Thoracic aorta (tissue), 2 donors: Measurements from ENCODE around the gene TOMM6. TPM values are rescaled to one million over a fixed set of nuclear protein-coding genes. Genes with fewer than 3 reads are reported as not detected.
"Not testable (repeated sequence)": the region's sequence is repeated elsewhere in the genome, so short reads cannot be mapped to it uniquely, and the experiment has no call there.

Source experiments
- ATAC-seq: fragments of 150-250 bp; one replicate; pipeline ENCODE4 v1.8.0; 2017; ENCODE audit warnings: low read depth; ENCODE audit not compliant: insufficient number of reproducible peaks, low FRiP score
- DNase-seq: peaks from one replicate; pipeline ENCODE4 v3.0.0-alpha.2; 2020; ENCODE audit warnings: low spot score
- H3K27ac ChIP-seq, 2 donors: fragments of 200-600 bp; sonication (generic); 1 replicate in 1 of 2; 2 replicates in 1 of 2; pipeline ENCODE4 v1.5.1; 2016; ENCODE audit warnings: mild to moderate bottlenecking in 2 of 2, moderate library complexity in 2 of 2
- H3K27me3 ChIP-seq: fragments of 200-600 bp; sonication (generic); replicated peaks from 2 replicates; pipeline ENCODE4 v1.6.0; 2016; ENCODE audit warnings: mild to moderate bottlenecking; ENCODE audit not compliant: insufficient read depth
- H3K36me3 ChIP-seq: fragments of 200-600 bp; sonication (generic); one replicate; pipeline ENCODE4 v1.5.1; 2016
- H3K4me1 ChIP-seq, 2 donors: fragments of 200-600 bp; sonication (generic); 1 replicate in 1 of 2; 2 replicates in 1 of 2; pipeline versions ENCODE4 v1.5.1 to v1.6.0; 2016; ENCODE audit warnings: low read depth in 2 of 2, mild to moderate bottlenecking in 1 of 2; ENCODE audit not compliant: control insufficient read depth in 1 of 2
- H3K4me3 ChIP-seq: fragments of 200-600 bp; sonication (generic); 2 replicates; pipeline ENCODE4 v1.5.1; 2016; ENCODE audit warnings: mild to moderate bottlenecking
- H3K9me3 ChIP-seq: fragments of 200-600 bp; sonication (generic); 2 replicates; pipeline ENCODE4 v1.5.1; 2016
- total RNA-seq, 2 donors: library from RNA; depleted of rRNA; stranded (reverse); fragments of >200 nt; gene quantifications; one replicate each; pipeline versions ENCODE4 v1.1.0 to v1.2.3, GENCODE V29; 2016
- TF ChIP-seq, protein P1 (sequence below): fragments of 200-600 bp; sonication (generic); IDR thresholded peaks from one replicate; pipeline ENCODE4 v1.5.1; 2019; ENCODE audit warnings: antibody characterized with exemption

The TOMM6 gene
- total RNA-seq, 2 donors from 2014 or later, result 62.7 to 63.1 TPM

DNA sequence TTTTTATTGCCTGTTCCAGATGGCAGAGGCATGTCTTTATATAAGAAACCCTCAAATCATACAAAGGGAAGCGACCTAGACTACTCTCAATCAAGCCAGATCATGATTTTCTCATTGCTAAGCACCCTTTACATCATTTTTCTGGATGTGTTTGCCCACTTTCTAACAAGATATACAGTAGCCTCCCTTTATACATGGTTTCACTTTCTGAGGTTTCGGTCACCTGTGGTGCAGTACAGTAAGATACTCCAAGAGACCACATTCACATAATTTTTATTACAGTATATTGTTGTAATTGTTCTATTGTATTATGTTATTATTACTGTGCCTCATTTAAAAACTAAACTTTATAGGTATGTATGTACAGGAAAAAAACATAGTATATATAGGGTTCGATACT, 23.6 kb downstream of the TOMM6 start:
- H3K27ac ChIP-seq, result no peak overlapping the region
- ATAC-seq (no peak), DNase-seq (no peak)
- H3K4me1 ChIP-seq, result no peaks in the 10 kb centered on the region
- TF ChIP-seq, protein P1, sequence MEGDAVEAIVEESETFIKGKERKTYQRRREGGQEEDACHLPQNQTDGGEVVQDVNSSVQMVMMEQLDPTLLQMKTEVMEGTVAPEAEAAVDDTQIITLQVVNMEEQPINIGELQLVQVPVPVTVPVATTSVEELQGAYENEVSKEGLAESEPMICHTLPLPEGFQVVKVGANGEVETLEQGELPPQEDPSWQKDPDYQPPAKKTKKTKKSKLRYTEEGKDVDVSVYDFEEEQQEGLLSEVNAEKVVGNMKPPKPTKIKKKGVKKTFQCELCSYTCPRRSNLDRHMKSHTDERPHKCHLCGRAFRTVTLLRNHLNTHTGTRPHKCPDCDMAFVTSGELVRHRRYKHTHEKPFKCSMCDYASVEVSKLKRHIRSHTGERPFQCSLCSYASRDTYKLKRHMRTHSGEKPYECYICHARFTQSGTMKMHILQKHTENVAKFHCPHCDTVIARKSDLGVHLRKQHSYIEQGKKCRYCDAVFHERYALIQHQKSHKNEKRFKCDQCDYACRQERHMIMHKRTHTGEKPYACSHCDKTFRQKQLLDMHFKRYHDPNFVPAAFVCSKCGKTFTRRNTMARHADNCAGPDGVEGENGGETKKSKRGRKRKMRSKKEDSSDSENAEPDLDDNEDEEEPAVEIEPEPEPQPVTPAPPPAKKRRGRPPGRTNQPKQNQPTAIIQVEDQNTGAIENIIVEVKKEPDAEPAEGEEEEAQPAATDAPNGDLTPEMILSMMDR, result no peak
- no peaks in the 10 kb centered on the region for H3K9me3 ChIP-seq
- H3K27me3 ChIP-seq, result no peaks in the 10 kb centered on the region
- no peaks in the 10 kb centered on the region for H3K36me3 ChIP-seq
- no peak overlapping the region for H3K4me3 ChIP-seq

DNA sequence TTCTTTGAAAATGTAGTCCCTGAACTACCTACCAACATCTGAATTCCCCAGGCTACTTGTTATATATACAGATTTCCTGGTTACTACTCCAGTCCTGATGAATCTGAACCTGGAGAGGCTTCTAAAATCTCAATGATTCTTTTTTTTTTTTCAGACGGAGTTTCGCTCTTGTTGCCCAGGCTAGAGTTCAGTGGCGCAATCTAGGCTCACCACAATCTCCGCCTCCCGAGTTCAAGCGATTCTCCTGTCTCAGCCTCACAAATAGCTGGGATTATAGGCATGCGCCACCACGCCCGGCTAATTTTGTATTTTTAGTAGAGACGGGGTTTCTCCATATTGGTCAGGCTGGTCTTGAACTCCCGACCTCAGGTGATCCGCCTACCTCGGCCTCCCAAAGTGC, 24.5 kb downstream of the TOMM6 start:
- not testable (repeated sequence) for H3K27ac ChIP-seq, ATAC-seq, H3K9me3 ChIP-seq, DNase-seq, H3K27me3 ChIP-seq, H3K36me3 ChIP-seq, H3K4me3 ChIP-seq, H3K4me1 ChIP-seq

DNA sequence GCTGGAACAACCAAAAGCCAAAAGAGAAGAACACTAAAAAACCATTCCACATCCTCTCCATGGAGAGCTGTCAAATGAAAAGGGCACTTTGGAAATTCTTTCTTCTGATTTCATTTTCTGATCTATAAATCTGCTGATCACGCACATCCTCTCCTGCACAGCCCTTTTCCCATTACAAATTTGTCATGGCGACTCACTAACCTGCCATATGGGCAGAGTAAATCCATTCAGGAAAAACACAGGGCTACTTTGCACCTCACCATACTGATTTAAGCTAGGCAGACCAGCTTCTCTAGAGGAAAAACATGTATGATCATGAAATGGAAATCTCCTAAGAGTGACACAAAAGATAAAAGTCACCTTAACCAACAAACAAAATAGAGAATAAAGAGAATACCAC, 26.0 kb downstream of the TOMM6 start:
- ATAC-seq, result no peak
- Histone ChIP-seq H3K9me3 (no peaks in the 10 kb centered on the region), H3K27ac (no peak overlapping the region), H3K36me3 (no peaks in the 10 kb centered on the region), H3K4me1 (no peaks in the 10 kb centered on the region), H3K27me3 (no peaks in the 10 kb centered on the region), H3K4me3 (no peak overlapping the region)
- TF ChIP-seq, protein P1, result no peak
- no peak for DNase-seq

DNA sequence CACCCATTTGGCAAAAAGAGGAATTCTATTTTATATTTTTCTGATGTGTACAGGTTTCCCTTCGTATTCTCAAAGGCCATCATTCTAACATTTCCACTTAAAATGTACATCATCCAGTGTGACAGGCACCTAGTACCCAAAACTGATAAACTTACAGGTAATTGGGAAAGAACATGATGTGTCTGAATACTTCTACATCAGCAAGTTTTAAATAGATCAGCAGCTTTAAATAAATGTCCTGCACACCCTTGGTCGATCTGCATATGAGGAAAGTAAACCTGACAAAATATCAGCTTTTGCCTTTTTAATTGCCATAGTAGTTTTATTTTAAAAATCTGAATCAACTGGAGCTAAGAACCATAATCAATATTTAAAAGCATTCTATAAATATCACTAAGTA, 26.5 kb downstream of the TOMM6 start:
- Histone ChIP-seq H3K27me3 (no peaks in the 10 kb centered on the region), H3K36me3 (no peaks in the 10 kb centered on the region), H3K27ac (no peak overlapping the region), H3K4me3 (no peak overlapping the region), H3K9me3 (no peaks in the 10 kb centered on the region), H3K4me1 (no peaks in the 10 kb centered on the region)
- DNase-seq (no peak), ATAC-seq (no peak)
- TF ChIP-seq, protein P1, result no peak

DNA sequence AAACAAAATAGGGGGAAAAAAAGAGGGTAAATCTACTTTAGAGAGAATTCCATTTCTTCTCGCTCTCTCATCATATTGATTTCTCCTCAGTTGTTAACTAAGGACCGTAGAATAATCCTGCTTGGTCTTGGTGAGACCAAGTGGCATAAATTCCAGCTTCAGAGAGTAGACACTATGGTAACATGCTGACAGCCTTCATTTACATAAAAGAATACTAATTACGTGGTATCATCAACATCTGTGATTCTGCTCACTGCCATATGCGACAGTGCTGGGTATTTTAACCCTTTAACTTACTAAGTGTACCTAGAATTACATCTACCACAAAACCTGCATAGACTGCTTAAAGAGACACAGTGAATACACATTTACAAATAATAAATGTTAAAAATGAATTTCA, 27.1 kb downstream of the TOMM6 start:
- Histone ChIP-seq H3K27ac (no peak overlapping the region), H3K36me3 (no peaks in the 10 kb centered on the region), H3K4me1 (no peaks in the 10 kb centered on the region), H3K27me3 (no peaks in the 10 kb centered on the region), H3K4me3 (no peak overlapping the region), H3K9me3 (no peaks in the 10 kb centered on the region)
- no peak for ATAC-seq
- DNase-seq, result no peak
- TF ChIP-seq, protein P1, result no peak

DNA sequence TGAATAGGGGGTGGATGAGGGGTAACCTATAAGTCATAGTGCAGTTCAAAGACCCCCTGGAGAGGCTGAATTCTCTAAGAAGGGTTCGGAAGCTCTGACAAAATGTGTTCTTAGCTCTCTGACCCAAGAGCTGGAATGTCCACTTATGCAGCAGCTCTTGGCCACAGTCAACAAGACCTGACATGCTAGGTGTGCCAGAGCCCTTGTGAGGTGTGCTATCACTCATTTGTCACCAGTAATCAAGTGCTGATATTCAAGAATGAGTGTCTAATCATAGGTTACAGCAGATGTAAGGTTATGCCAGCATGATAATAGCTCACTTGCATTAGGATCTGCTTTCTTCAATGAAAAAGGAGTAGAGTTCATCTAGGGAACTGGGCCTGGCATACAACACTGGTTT, 28.1 kb downstream of the TOMM6 start:
- TF ChIP-seq, protein P1, result no peak
- Histone ChIP-seq H3K36me3 (no peaks in the 10 kb centered on the region), H3K4me3 (no peak overlapping the region), H3K27ac (no peak overlapping the region), H3K27me3 (no peaks in the 10 kb centered on the region), H3K9me3 (no peaks in the 10 kb centered on the region), H3K4me1 (no peaks in the 10 kb centered on the region)
- ATAC-seq (no peak), DNase-seq (no peak)
